GM23338 (cell line): ENCODE data around the gene TMEM139.

Experiments used
- CREB1 ChIP-seq: fragments of 250-450 bp; sonication (Bioruptor Pico); IDR thresholded peaks from 2 replicates; pipeline ENCODE4 v1.5.0; 2020; ENCODE audit warnings: low read depth, mild to moderate bottlenecking, moderate library complexity
- CTCF ChIP-seq, 2 experiments: fragments of 200-600 bp in 1 of 2; sonication (generic) in 1 of 2; conservative IDR thresholded peaks; 2 replicates each; pipeline versions ENCODE4 v1.5.1 to v1.6.1; 2016 to 2017; ENCODE audit warnings: antibody characterized with exemption in 2 of 2, low read depth in 2 of 2, mild to moderate bottlenecking in 2 of 2, moderate library complexity in 1 of 2
- EZH2 ChIP-seq: fragments of 200-600 bp; sonication (generic); IDR thresholded peaks from one replicate; pipeline ENCODE4 v1.8.0; 2017; ENCODE audit warnings: antibody characterized with exemption, mild to moderate bottlenecking, low read depth; ENCODE audit not compliant: unreplicated experiment
- EZH2phosphoT487 ChIP-seq: fragments of 200-600 bp; sonication (generic); IDR thresholded peaks from one replicate; pipeline ENCODE4 v1.8.1; 2018; ENCODE audit warnings: antibody characterized with exemption; ENCODE audit not compliant: unreplicated experiment
- POLR2AphosphoS5 ChIP-seq: IDR thresholded peaks from 2 replicates; pipeline ENCODE4 v1.6.1; 2016; ENCODE audit warnings: antibody characterized with exemption, low read depth
- REST ChIP-seq: IDR thresholded peaks from one replicate; pipeline ENCODE4 v1.6.1; 2018; ENCODE audit warnings: antibody characterized with exemption; ENCODE audit not compliant: unreplicated experiment
- ZNF114 ChIP-seq: fragments of 250-450 bp; sonication (Bioruptor Pico); IDR thresholded peaks from 2 replicates; pipeline ENCODE4 v1.5.0; 2020; ENCODE audit warnings: mild to moderate bottlenecking, moderate library complexity
- ZNF331 ChIP-seq: fragments of 250-450 bp; sonication (Bioruptor Pico); IDR thresholded peaks from 2 replicates; pipeline ENCODE4 v1.5.0; 2020; ENCODE audit warnings: low read depth, mild to moderate bottlenecking, moderate library complexity
- TF ChIP-seq, protein P1 (sequence below): IDR thresholded peaks from 2 replicates; pipeline ENCODE4 v1.6.1; 2016; ENCODE audit warnings: antibody characterized with exemption

- TF ChIP-seq REST (no peak), EZH2 (no peak), CTCF (conservative IDR thresholded peaks at IDR 0.05; ENCODE audit: low read depth in 2 of 2) (no peak), POLR2AphosphoS5 (no peak), EZH2phosphoT487 (no peak), ZNF331 (CRISPR knock-in tag) (no peak), ZNF114 (CRISPR knock-in tag) (no peak), CREB1 (CRISPR knock-in tag) (no peak)
- TF ChIP-seq, protein P1, sequence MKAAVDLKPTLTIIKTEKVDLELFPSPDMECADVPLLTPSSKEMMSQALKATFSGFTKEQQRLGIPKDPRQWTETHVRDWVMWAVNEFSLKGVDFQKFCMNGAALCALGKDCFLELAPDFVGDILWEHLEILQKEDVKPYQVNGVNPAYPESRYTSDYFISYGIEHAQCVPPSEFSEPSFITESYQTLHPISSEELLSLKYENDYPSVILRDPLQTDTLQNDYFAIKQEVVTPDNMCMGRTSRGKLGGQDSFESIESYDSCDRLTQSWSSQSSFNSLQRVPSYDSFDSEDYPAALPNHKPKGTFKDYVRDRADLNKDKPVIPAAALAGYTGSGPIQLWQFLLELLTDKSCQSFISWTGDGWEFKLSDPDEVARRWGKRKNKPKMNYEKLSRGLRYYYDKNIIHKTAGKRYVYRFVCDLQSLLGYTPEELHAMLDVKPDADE = no peak
Measured at GRCh38 chr7:143272871-143273270, 11.9 kb upstream of the TMEM139 start.
